Measurements from ENCODE around the gene SNX8.

SNX8 gene

DNA sequence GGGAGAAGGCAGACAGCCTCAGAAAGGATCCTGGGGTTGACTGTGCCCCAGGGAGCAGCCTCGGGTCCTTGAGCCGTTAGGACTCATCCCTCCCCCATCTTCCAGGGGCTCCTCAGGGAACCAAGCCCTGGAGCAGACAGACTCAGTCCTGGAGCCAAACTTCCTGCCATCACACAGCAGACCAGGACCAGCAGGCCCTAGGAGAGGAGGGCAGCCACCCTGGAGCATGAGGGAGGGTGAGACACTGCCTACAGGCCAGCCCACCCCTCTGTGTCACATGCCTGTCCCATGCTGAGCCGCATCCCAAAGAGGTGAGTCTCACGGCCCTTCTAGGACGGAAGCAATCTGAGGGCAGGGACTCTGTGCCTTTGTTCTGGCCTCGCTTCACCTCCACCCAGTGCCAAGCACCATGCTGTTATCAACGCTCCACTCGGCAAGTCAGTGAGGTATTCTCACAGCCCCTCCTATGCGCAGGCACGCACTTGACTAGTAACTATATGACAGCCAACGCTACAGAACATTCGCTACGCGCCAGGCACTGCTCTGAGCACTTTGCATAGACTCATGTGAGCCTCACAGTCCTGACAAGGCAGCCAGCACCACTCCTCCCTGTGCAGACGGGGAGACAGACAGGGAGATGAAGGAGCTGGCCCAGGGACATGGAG is 100.6 kb downstream of the SNX8 start:
- CTCF ChIA-PET: interaction anchor here (1.1 kb wide), 1 partner anchor 292 kb away, joined by 3 read pairs; no protein-coding TSS in a partner anchor
- H3K4me3 ChIP-seq (ENCODE audit: low read depth, low read length): no peak overlapping the region
- POLR2A ChIA-PET: no interaction called here
- no peak for DNase-seq (ENCODE audit: low read depth, low spot score)
- TF ChIP-seq, protein P1, sequence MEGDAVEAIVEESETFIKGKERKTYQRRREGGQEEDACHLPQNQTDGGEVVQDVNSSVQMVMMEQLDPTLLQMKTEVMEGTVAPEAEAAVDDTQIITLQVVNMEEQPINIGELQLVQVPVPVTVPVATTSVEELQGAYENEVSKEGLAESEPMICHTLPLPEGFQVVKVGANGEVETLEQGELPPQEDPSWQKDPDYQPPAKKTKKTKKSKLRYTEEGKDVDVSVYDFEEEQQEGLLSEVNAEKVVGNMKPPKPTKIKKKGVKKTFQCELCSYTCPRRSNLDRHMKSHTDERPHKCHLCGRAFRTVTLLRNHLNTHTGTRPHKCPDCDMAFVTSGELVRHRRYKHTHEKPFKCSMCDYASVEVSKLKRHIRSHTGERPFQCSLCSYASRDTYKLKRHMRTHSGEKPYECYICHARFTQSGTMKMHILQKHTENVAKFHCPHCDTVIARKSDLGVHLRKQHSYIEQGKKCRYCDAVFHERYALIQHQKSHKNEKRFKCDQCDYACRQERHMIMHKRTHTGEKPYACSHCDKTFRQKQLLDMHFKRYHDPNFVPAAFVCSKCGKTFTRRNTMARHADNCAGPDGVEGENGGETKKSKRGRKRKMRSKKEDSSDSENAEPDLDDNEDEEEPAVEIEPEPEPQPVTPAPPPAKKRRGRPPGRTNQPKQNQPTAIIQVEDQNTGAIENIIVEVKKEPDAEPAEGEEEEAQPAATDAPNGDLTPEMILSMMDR (IDR thresholded peaks at IDR 0.05; ENCODE audit: insufficient read depth, low read length, missing control alignments): no peak

DNA sequence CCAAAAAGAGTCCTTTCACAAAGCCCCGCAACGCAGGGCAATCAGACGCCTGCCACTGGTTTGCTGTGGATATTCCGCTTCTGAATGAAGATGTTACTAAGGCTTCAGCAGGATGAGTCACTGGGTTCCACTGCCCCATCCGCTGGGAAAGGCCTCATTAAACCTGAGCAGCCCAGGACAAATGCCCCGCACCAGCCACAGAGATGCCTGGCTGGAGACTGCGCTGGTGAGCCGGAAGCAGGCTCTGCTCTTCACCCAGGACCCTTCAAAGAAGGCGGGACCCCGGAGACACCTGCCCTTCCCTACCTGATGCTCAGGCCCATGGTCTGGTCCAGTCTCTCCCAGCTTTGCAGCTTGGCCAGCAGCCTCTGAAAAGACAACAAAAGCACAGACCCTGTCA is 101.3 kb downstream of the SNX8 start:
- POLR2A ChIA-PET: no interaction called here

DNA sequence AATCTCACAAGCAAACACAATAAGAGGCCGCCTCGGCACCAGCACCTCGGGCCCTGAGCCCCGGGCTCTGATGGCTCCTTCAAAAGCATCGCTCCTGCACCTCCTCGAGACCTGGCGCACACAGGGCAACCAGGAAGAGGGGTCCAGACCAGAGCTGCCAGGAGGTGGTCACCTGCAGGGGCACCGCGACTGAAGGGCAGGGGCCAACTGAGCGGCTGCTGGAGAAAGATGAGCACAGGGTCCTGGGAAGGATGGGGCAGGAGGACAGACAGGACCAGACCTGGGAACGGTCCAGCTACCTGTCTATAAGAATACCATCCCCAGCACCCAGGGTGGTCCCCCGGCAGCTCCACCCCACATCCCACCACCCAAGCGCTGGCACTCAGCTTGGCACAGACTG is 102.3 kb downstream of the SNX8 start:
- ChIA-PET CTCF (interaction anchor here (1.2 to 2.0 kb wide), 4 partner anchors 18 to 633 kb away, joined by 3 to 6 read pairs (median 5); no protein-coding TSS in a partner anchor), POLR2A (no interaction called here)
- TF ChIP-seq, protein P1 (IDR thresholded peaks at IDR 0.05; ENCODE audit: insufficient read depth, low read length, missing control alignments): no peak

More for the DNA sequence above, 101.3 kb downstream of the SNX8 start:
- H3K4me3 ChIP-seq (ENCODE audit: low read depth, low read length): no peak overlapping the region
- TF ChIP-seq, protein P1 (IDR thresholded peaks at IDR 0.05; ENCODE audit: insufficient read depth, low read length, missing control alignments): no peak
- DNase-seq (ENCODE audit: low read depth, low spot score): no peak
- CTCF ChIA-PET: no interaction called here

DNA sequence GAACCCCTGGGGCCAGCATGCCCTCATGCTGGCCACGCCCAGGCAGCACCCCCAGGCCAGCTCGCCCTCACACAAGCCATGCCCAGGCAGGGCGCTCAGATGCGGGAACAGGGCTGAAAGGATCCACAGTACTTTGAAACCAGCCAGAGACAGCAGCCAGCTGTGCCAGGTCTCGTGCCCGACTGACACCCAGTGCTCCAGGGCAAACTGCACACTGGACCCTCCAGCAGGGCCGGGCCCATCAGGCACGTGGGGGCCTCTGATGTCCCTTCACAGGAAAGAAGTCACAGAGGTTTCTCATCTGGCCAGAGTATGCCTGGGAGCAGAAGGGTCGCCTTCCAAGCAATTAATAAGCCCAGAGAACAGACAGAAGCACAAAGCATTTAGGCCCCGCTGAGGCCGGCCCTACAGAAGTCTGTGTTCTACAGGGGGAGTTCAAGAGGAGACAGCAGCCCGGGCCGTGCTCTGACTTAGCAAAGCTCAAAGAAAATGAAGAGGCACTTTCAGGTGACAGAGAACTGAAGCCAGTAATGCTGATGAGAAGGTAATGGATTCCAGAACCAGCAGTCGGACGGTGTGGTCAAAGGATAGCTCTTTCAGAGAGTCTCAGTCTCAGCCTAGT is 102.9 kb downstream of the SNX8 start:
- CTCF ChIA-PET: interaction anchor here (1.0 to 2.0 kb wide), 5 partner anchors 17 to 632 kb away, joined by 3 to 6 read pairs (median 5); no protein-coding TSS in a partner anchor
- DNase-seq (ENCODE audit: low read depth, low spot score): no peak
- no peak overlapping the region for H3K4me3 ChIP-seq (ENCODE audit: low read depth, low read length)
- POLR2A ChIA-PET: no interaction called here
- TF ChIP-seq, protein P1 (IDR thresholded peaks at IDR 0.05; ENCODE audit: insufficient read depth, low read length, missing control alignments): no peak

More for the DNA sequence above, 102.3 kb downstream of the SNX8 start:
- no peak for DNase-seq (ENCODE audit: low read depth, low spot score)
- H3K4me3 ChIP-seq (ENCODE audit: low read depth, low read length): no peak overlapping the region

DNA sequence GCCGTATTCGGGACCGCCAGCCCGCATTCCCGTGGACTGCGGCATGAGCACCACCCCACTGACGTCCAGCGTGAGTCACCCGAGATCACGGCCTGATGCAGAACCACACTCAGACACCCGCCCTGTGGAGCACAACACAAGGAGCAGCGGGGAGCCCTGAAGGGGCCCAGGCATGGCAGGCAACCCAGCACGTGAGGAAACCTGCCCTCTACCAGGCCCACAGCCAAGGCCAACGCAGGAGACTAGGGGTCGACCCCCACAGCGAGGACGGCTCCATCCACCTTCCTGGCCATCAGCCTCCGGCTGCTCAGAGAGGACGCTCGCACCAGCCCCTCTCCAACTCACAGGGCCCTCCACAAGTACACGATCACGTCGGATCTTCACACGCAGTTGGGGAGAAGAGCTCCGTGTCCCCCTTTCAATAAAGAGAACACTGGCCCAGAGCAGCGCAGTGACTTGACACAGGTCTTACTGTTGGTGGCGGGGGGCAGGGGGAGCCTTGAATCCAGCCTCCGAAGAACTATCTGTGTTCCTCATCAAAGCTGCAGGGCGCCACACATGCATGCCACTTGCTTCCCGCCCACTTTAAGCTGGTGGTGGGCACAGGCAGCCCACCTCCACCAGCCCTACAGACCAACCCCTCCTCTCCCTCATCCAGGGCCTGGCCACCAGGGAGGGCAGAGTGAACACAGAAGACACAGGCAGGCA is 103.5 kb downstream of the SNX8 start:
- no peak for DNase-seq (ENCODE audit: low read depth, low spot score)
- POLR2A ChIA-PET: no interaction called here
- no peak overlapping the region for H3K4me3 ChIP-seq (ENCODE audit: low read depth, low read length)
- CTCF ChIA-PET: interaction anchor here (0.7 to 2.1 kb wide), 12 partner anchors 12 to 632 kb away, joined by 3 to 14 read pairs (median 3); no protein-coding TSS in a partner anchor
- TF ChIP-seq, protein P1 (IDR thresholded peaks at IDR 0.05; ENCODE audit: insufficient read depth, low read length, missing control alignments): no peak

DNA sequence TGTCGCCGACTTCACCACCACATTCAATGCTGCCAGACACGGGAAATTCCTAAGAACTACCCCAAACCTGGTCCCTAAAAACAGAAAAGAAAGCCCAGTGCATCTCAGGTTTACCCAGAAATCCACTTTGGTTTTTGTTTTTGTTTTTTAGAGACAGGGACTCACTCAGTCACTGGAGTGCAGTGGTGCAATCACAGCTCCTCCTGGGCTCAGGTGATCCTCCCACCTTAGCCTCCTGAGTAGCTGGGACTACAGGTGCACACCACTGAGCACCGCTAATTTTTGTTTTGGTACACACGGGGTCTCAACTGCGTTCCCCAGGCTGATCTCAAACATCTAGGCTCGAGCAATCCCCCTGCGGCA is 104.3 kb downstream of the SNX8 start:
- POLR2A ChIA-PET: no interaction called here
- no peak for DNase-seq (ENCODE audit: low read depth, low spot score)
- TF ChIP-seq, protein P1 (IDR thresholded peaks at IDR 0.05; ENCODE audit: insufficient read depth, low read length, missing control alignments): no peak
- H3K4me3 ChIP-seq (ENCODE audit: low read depth, low read length): no peak overlapping the region
- CTCF ChIA-PET: interaction anchor here (0.6 to 3.7 kb wide), 46 partner anchors 9 to 705 kb away, joined by 3 to 19 read pairs (median 4); partner anchors contain the start of genes EIF3B, INTS1 and PSMG3
